ENCODE measurements around the gene UTS2. TPM values are rescaled to one million over a fixed set of nuclear protein-coding genes. Genes with fewer than 3 reads are reported as not detected.

The UTS2 gene
- total RNA-seq, 4 donors from 2014 or later: not detected

GRCh38 chr1:7886405-7886745 lies 33.5 kb upstream of the UTS2 start:
- H3K9me3 ChIP-seq: no peaks in the 10 kb centered on the region
- intact Hi-C loops (cut with DNase I): no loop called here
- H3K27ac ChIP-seq (replicated peaks in 1 of 4): no peak overlapping the region
- 57% methylated on average over 7 of the region's 7 CpGs for WGBS
- peaks cover 0 to 48% (median 6%) of the 10 kb centered on the region in 4 donors for H3K27me3 ChIP-seq
- no peak for DNase-seq (ENCODE audit: extremely low spot score)
- no peaks in the 10 kb centered on the region for H3K36me3 ChIP-seq
- H3K4me1 ChIP-seq: no peaks in the 10 kb centered on the region
- TF ChIP-seq EP300 (IDR thresholded peaks at IDR 0.05): no peak
- H3K4me3 ChIP-seq: no peak overlapping the region

GRCh38 chr1:7885513-7886404 lies 32.9 kb upstream of the UTS2 start:
- Histone ChIP-seq H3K27me3 (peaks cover 0 to 43% (median 6%) of the 10 kb centered on the region in 4 donors), H3K36me3 (no peaks in the 10 kb centered on the region), H3K27ac (replicated peaks in 1 of 4) (no peak overlapping the region), H3K4me3 (no peak overlapping the region), H3K4me1 (no peaks in the 10 kb centered on the region), H3K9me3 (no peaks in the 10 kb centered on the region)
- no peak for DNase-seq (ENCODE audit: extremely low spot score)
- 37% methylated on average over 22 of the region's 27 CpGs for WGBS
- intact Hi-C loops (cut with DNase I): no loop called here
- TF ChIP-seq POLR2A (IDR thresholded peaks at IDR 0.05; ENCODE audit: low read depth) (no peak), EP300 (IDR thresholded peaks at IDR 0.05) (no peak), POLR2AphosphoS5 (IDR thresholded peaks at IDR 0.05) (no peak)

- 97% methylated on average over 1 of the region's 1 CpG for WGBS
- no peak for TF ChIP-seq CTCF (IDR thresholded peaks at IDR 0.05)
- no peak for TF ChIP-seq POLR2AphosphoS5 (IDR thresholded peaks at IDR 0.05)
- no peak for TF ChIP-seq EP300 (IDR thresholded peaks at IDR 0.05)
- TF ChIP-seq POLR2A (IDR thresholded peaks at IDR 0.05; ENCODE audit: low read depth): no peak
- intact Hi-C loops (cut with DNase I): no loop called here
Observed at GRCh38 chr1:7884757-7885156, 31.9 kb upstream of the UTS2 start.

GRCh38 chr1:7879228-7879627 lies 26.4 kb upstream of the UTS2 start:
- 93% methylated on average over 3 of the region's 3 CpGs for WGBS
- H3K9me3 ChIP-seq: peaks cover 0 to 17% (median 15%) of the 10 kb centered on the region in 4 donors
- H3K27ac ChIP-seq (replicated peaks in 1 of 4): no peak overlapping the region
- intact Hi-C loops (cut with DNase I): no loop called here
- H3K36me3 ChIP-seq: no peaks in the 10 kb centered on the region
- H3K4me1 ChIP-seq: no peaks in the 10 kb centered on the region
- H3K4me3 ChIP-seq: no peak overlapping the region
- H3K27me3 ChIP-seq: peaks cover 0 to 5% (median 0%) of the 10 kb centered on the region in 4 donors
- TF ChIP-seq POLR2AphosphoS5 (IDR thresholded peaks at IDR 0.05): no peak
- no peak for TF ChIP-seq EP300 (IDR thresholded peaks at IDR 0.05)
- DNase-seq (ENCODE audit: extremely low spot score): no peak

More at GRCh38 chr1:7884757-7885156, 31.9 kb upstream of the UTS2 start:
- H3K9me3 ChIP-seq: no peaks in the 10 kb centered on the region
- H3K27me3 ChIP-seq: peaks cover 0 to 40% (median 6%) of the 10 kb centered on the region in 4 donors
- no peak for DNase-seq (ENCODE audit: extremely low spot score)
- no peaks in the 10 kb centered on the region for H3K4me1 ChIP-seq
- no peaks in the 10 kb centered on the region for H3K36me3 ChIP-seq
- H3K4me3 ChIP-seq: no peak overlapping the region
- H3K27ac ChIP-seq (replicated peaks in 1 of 4): no peak overlapping the region

- no peak overlapping the region for H3K4me3 ChIP-seq
Observed at GRCh38 chr1:7878027-7878426, 25.2 kb upstream of the UTS2 start.

More at GRCh38 chr1:7878027-7878426, 25.2 kb upstream of the UTS2 start:
- Histone ChIP-seq H3K4me1 (no peaks in the 10 kb centered on the region), H3K27me3 (peaks cover 0 to 5% (median 0%) of the 10 kb centered on the region in 4 donors), H3K27ac (replicated peaks in 1 of 4) (no peak overlapping the region), H3K9me3 (peaks cover 0 to 17% (median 15%) of the 10 kb centered on the region in 4 donors), H3K36me3 (no peaks in the 10 kb centered on the region)
- 75% methylated on average over 1 of the region's 1 CpG for WGBS
- no peak for TF ChIP-seq POLR2AphosphoS5 (IDR thresholded peaks at IDR 0.05)
- TF ChIP-seq EP300 (IDR thresholded peaks at IDR 0.05): no peak
- TF ChIP-seq CTCF (IDR thresholded peaks at IDR 0.05): no peak
- no peak for TF ChIP-seq POLR2A (IDR thresholded peaks at IDR 0.05; ENCODE audit: low read depth)
- intact Hi-C loops (cut with DNase I): no loop called here
- DNase-seq (ENCODE audit: extremely low spot score): no peak

All from esophagus muscularis mucosa (tissue), 4 donors.